H1 (cell line): ENCODE measurements around the gene AHRR. TPM values are rescaled to one million over a fixed set of nuclear protein-coding genes. Genes with fewer than 3 reads are reported as not detected.

ENCODE experiments used
- CTCF ChIA-PET: fragments of 300-600 bp; sonication (Branson Sonifier 250); formaldehyde crosslinking; loops from one replicate; lab custom pipeline; 2021; ENCODE audit not compliant: partially characterized antibody; lab: Charles Lee
- POLR2A ChIA-PET: fragments of 300-600 bp; sonication (Branson Sonifier 250); formaldehyde crosslinking; loops from one replicate; lab custom pipeline; 2021; ENCODE audit warnings: inconsistent platforms; ENCODE audit not compliant: partially characterized antibody; lab: Charles Lee
- DNase-seq, 2 experiments: peaks; one replicate each; pipeline versions ENCODE4 v3.0.0 to v3.0.0-alpha.2; 2010 to 2022; ENCODE audit warnings: low spot score in 2 of 2, low read depth in 1 of 2, mixed read lengths in 1 of 2
- FAIRE-seq: peaks from 2 replicates; lab custom pipeline; 2011; peaks lifted over from hg19 to GRCh38; lab: Jason Lieb, UNC
- H2AFZ ChIP-seq: 2 replicates; pipeline ENCODE4 v1.8.1; 2012; ENCODE audit warnings: low read length, inconsistent platforms
- H2AK5ac ChIP-seq: 2 replicates; pipeline ENCODE4 v1.6.1; 2013; ENCODE audit warnings: low read depth, low read length
- H2BK120ac ChIP-seq: replicated peaks from 2 replicates; pipeline ENCODE3; 2013; ENCODE audit warnings: low read depth, low read length, inconsistent platforms
- H2BK12ac ChIP-seq: 2 replicates; pipeline ENCODE4 v1.6.1; 2013; ENCODE audit warnings: low read depth, low read length
- H2BK15ac ChIP-seq: 2 replicates; pipeline ENCODE4 v1.6.1; 2013; ENCODE audit warnings: low read length
- H2BK20ac ChIP-seq: 2 replicates; pipeline ENCODE4 v1.6.1; 2013; ENCODE audit warnings: low read length
- H2BK5ac ChIP-seq: 2 replicates; pipeline ENCODE4 v1.6.1; 2013; ENCODE audit warnings: low read depth, low read length
- H3K14ac ChIP-seq: 2 replicates; pipeline ENCODE4 v1.6.1; 2013; ENCODE audit warnings: inconsistent platforms; ENCODE audit not compliant: insufficient read length
- H3K18ac ChIP-seq: 2 replicates; pipeline ENCODE4 v1.6.1; 2013; ENCODE audit warnings: low read length; ENCODE audit errors: extremely low read depth
- H3K23ac ChIP-seq: 2 replicates; pipeline ENCODE4 v1.6.1; 2013; ENCODE audit warnings: inconsistent platforms; ENCODE audit not compliant: insufficient read length
- H3K23me2 ChIP-seq: 2 replicates; pipeline ENCODE4 v1.6.1; 2013; ENCODE audit warnings: low read depth, low read length
- H3K27ac ChIP-seq: 2 replicates; pipeline ENCODE4 v1.6.1; 2011; ENCODE audit warnings: low read depth, low read length, inconsistent platforms
- H3K27me3 ChIP-seq, 4 experiments: replicated peaks in 1 of 4; 1 replicate in 1 of 4; 2 replicates in 3 of 4; pipeline versions ENCODE4 v1.6.1 to v1.8.1; 2011 to 2013; ENCODE audit warnings: low read length in 3 of 4, mild to moderate bottlenecking in 3 of 4, inconsistent platforms in 2 of 4, mixed read lengths in 2 of 4, moderate library complexity in 1 of 4; ENCODE audit not compliant: control insufficient read depth in 3 of 4, insufficient read depth in 3 of 4; ENCODE audit errors: extremely low read depth in 1 of 4
- H3K36me3 ChIP-seq, 4 experiments: 2 replicates each; pipeline versions ENCODE4 v1.6.1 to v1.8.1; 2011 to 2013; ENCODE audit warnings: mild to moderate bottlenecking in 4 of 4, low read length in 3 of 4, moderate library complexity in 2 of 4, control low read depth in 1 of 4, inconsistent platforms in 1 of 4; ENCODE audit not compliant: insufficient read depth in 4 of 4, control insufficient read depth in 2 of 4
- H3K4ac ChIP-seq: replicated peaks from 2 replicates; pipeline ENCODE3; 2013; ENCODE audit warnings: low read length, low read depth, mixed read lengths, inconsistent platforms; ENCODE audit not compliant: insufficient read length
- H3K4me1 ChIP-seq, 4 experiments: replicated peaks in 1 of 4; 1 replicate in 1 of 4; 2 replicates in 3 of 4; pipeline versions ENCODE4 v1.6.1 to v1.8.1; 2011 to 2013; ENCODE audit warnings: low read length in 3 of 4, inconsistent platforms in 2 of 4, mixed read lengths in 1 of 4; ENCODE audit not compliant: insufficient read depth in 4 of 4, control insufficient read depth in 3 of 4
- H3K4me2 ChIP-seq, 2 experiments: 2 replicates each; pipeline versions ENCODE4 v1.6.1 to v1.8.1; 2011 to 2013; ENCODE audit warnings: low read depth in 2 of 2, low read length in 2 of 2, control low read depth in 1 of 2, inconsistent platforms in 1 of 2, mild to moderate bottlenecking in 1 of 2; ENCODE audit not compliant: insufficient read depth in 1 of 2
- H3K4me3 ChIP-seq, 4 experiments: fragments of 200-600, 300-600 bp in 1 of 4; sonication (generic), shearing (Covaris generic), sonication (Bioruptor Twin) in 1 of 4; 2 replicates each; pipeline versions ENCODE4 v1.5.1 to v1.8.1; 2011 to 2016; ENCODE audit warnings: low read length in 4 of 4, low read depth in 3 of 4, control low read depth in 2 of 4, inconsistent platforms in 2 of 4, mild to moderate bottlenecking in 2 of 4, mixed read lengths in 1 of 4, moderate library complexity in 1 of 4; ENCODE audit not compliant: insufficient read depth in 2 of 4; ENCODE audit errors: extremely low read depth in 1 of 4
- H3K56ac ChIP-seq: replicated peaks from 2 replicates; pipeline ENCODE3; 2013; ENCODE audit warnings: low read depth, mild to moderate bottlenecking, mixed read lengths, low read length, inconsistent platforms; ENCODE audit not compliant: insufficient read length
- H3K79me1 ChIP-seq: 2 replicates; pipeline ENCODE4 v1.6.1; 2013; ENCODE audit warnings: low read depth, low read length, control low read depth
- H3K79me2 ChIP-seq, 2 experiments: 2 replicates each; pipeline versions ENCODE4 v1.6.1 to v1.8.1; 2012 to 2013; ENCODE audit warnings: low read length in 2 of 2, mild to moderate bottlenecking in 2 of 2, inconsistent platforms in 1 of 2; ENCODE audit not compliant: insufficient read depth in 2 of 2, control insufficient read depth in 1 of 2
- H3K9ac ChIP-seq, 4 experiments: replicated peaks in 1 of 4; 1 replicate in 1 of 4; 2 replicates in 3 of 4; pipeline versions ENCODE4 v1.6.1 to v1.8.1; 2011 to 2013; ENCODE audit warnings: low read depth in 3 of 4, low read length in 3 of 4, control low read depth in 2 of 4, mild to moderate bottlenecking in 2 of 4, moderate library complexity in 2 of 4, inconsistent platforms in 1 of 4; ENCODE audit errors: extremely low read depth in 1 of 4
- H3K9me3 ChIP-seq, 2 experiments: 2 replicates each; pipeline versions ENCODE4 v1.6.1 to v1.8.1; 2012 to 2013; ENCODE audit warnings: mild to moderate bottlenecking in 2 of 2, moderate library complexity in 2 of 2, control low read depth in 1 of 2, inconsistent platforms in 1 of 2, low read depth in 1 of 2, low read length in 1 of 2, mixed read lengths in 1 of 2; ENCODE audit not compliant: insufficient read depth in 2 of 2
- H4K20me1 ChIP-seq, 2 experiments: replicated peaks in 1 of 2; 2 replicates each; pipeline versions ENCODE3 to v1.8.1; 2011 to 2013; ENCODE audit warnings: inconsistent platforms in 2 of 2, low read length in 2 of 2, mild to moderate bottlenecking in 1 of 2; ENCODE audit not compliant: insufficient read depth in 2 of 2, control insufficient read depth in 1 of 2
- H4K5ac ChIP-seq: 2 replicates; pipeline ENCODE4 v1.6.1; 2013; ENCODE audit warnings: low read length, low read depth, mixed read lengths, inconsistent platforms; ENCODE audit not compliant: insufficient read length
- H4K8ac ChIP-seq: 2 replicates; pipeline ENCODE4 v1.8.0; 2013; ENCODE audit warnings: mild to moderate bottlenecking, moderate library complexity, low read length, inconsistent platforms; ENCODE audit not compliant: insufficient read depth; ENCODE audit errors: extremely low read depth
- H4K91ac ChIP-seq: replicated peaks from 2 replicates; pipeline ENCODE3; 2013; ENCODE audit warnings: low read length, mixed read lengths, inconsistent platforms; ENCODE audit not compliant: insufficient read length
- ASH2L ChIP-seq: fragments of 200-600, 300-600 bp; sonication (generic); IDR thresholded peaks from one replicate; pipeline ENCODE4 v1.7.1; 2017; ENCODE audit warnings: low read length
- CEBPB ChIP-seq: IDR thresholded peaks from 2 replicates; pipeline ENCODE4 v1.6.1; 2012; ENCODE audit warnings: low read depth, low read length
- EGR1 ChIP-seq: IDR thresholded peaks from 2 replicates; pipeline ENCODE4 v1.6.1; 2011; ENCODE audit warnings: low read depth, low read length, borderline replicate concordance
- HDAC6 ChIP-seq: IDR thresholded peaks from one replicate; pipeline ENCODE4 v1.7.1; 2012; ENCODE audit warnings: low read depth, mild to moderate bottlenecking, inconsistent platforms, low read length, moderate library complexity
- MAX ChIP-seq: IDR thresholded peaks from 2 replicates; pipeline ENCODE4 v1.6.1; 2012; ENCODE audit warnings: inconsistent platforms
- NRF1 ChIP-seq: IDR thresholded peaks from 2 replicates; pipeline ENCODE4 v1.6.1; 2011; ENCODE audit warnings: mild to moderate bottlenecking, low read depth, low read length, improper control_type of control experiment
- PHF8 ChIP-seq: fragments of 200-600 bp; sonication (generic); conservative IDR thresholded peaks from 2 replicates; pipeline ENCODE4 v1.7.1; 2012; ENCODE audit warnings: low read depth, mild to moderate bottlenecking, inconsistent platforms, low read length, moderate library complexity
- POLR2AphosphoS5 ChIP-seq: IDR thresholded peaks from 2 replicates; pipeline ENCODE4 v1.6.1; 2011; ENCODE audit warnings: low read depth, low read length
- SIX5 ChIP-seq: IDR thresholded peaks from 2 replicates; pipeline ENCODE4 v1.6.1; 2011; ENCODE audit warnings: mild to moderate bottlenecking, low read depth, low read length
- SP4 ChIP-seq: IDR thresholded peaks from 2 replicates; pipeline ENCODE4 v1.6.1; 2012; ENCODE audit warnings: low read length, inconsistent platforms
- SRF ChIP-seq: IDR thresholded peaks from 2 replicates; pipeline ENCODE4 v1.6.1; 2011; ENCODE audit warnings: mild to moderate bottlenecking, low read depth, low read length, moderate library complexity
- TAF1 ChIP-seq: IDR thresholded peaks from 2 replicates; pipeline ENCODE4 v1.6.1; 2011; ENCODE audit warnings: mild to moderate bottlenecking, low read depth, low read length
- TEAD4 ChIP-seq: IDR thresholded peaks from 2 replicates; pipeline ENCODE4 v1.6.1; 2012; ENCODE audit warnings: low read depth, low read length, inconsistent platforms, mixed read lengths
- WGBS, 2 experiments: shearing (Covaris generic) in 1 of 2; methylation state at CpG; one replicate each; pipeline versions ENCODE4 v1.1.6 to v1.1.7; 2013 to 2015; ENCODE audit warnings: low lambda C conversion rate in 2 of 2, mixed read lengths in 2 of 2, inconsistent platforms in 1 of 2, low coverage in 1 of 2, missing lambda C conversion rate in 1 of 2; ENCODE audit not compliant: insufficient replicate concordance in 2 of 2, insufficient coverage in 1 of 2, insufficient read length in 1 of 2; ENCODE audit errors: extremely low coverage in 1 of 2, missing lambda C conversion rate in 1 of 2; 5-methylcytosine and 5-hydroxymethylcytosine counted together
- polyA plus RNA-seq, 7 experiments: library from polyadenylated mRNA; depleted of rRNA in 3 of 7; stranded (reverse) in 5 of 7; unstranded in 2 of 7; fragments of >200 nt in 5 of 7; fragments of 200-250 nt in 2 of 7; gene quantifications; 1 replicate in 5 of 7; 2 replicates in 1 of 7; 4 replicates in 1 of 7; pipeline versions ENCODE4 v1.2.1 to v1.2.3, GENCODE V29; 2011 to 2013; ENCODE audit warnings: missing spikeins in 2 of 7, mixed read lengths in 2 of 7
- total RNA-seq: library from RNA; stranded (reverse); fragmentation: NEBNext Ultra II Directional; extraction: Animal tissue kit (Norgen Biotek cat#: 25700); gene quantifications from 2 replicates; pipeline ENCODE4 v1.2.1, GENCODE V29; 2021
- TF ChIP-seq, protein P1 (sequence below): IDR thresholded peaks from 2 replicates; pipeline ENCODE4 v1.6.1; 2011; ENCODE audit warnings: low read depth, mild to moderate bottlenecking, low read length; ENCODE audit not compliant: insufficient read depth

AHRR gene
- total and polyA plus RNA-seq, 2 of the 8 experiments (the other 6 are each of a cell fraction or from before 2014, with no cell fraction given): 0.41 to 0.80 TPM

- H3K9ac ChIP-seq: no peak overlapping the region
- no peak overlapping the region for H3K4me2 ChIP-seq
- no peaks in the 10 kb centered on the region for H3K79me1 ChIP-seq
- no peak overlapping the region for H2BK120ac ChIP-seq
- H2AFZ ChIP-seq: no peak overlapping the region
- WGBS, 2 experiments: 80% methylated on average over 24 of the region's 26 CpGs; no CpG with 5 or more reads in 1 of the 2 experiments
- DNase-seq (no peak), FAIRE-seq (no peak)
- no peak overlapping the region for H3K14ac ChIP-seq
- H3K18ac ChIP-seq: no peak overlapping the region
- no peak overlapping the region for H2AK5ac ChIP-seq
- H2BK20ac ChIP-seq: no peak overlapping the region
- H3K27ac ChIP-seq: no peak overlapping the region
- H3K4me1 ChIP-seq: no peaks in the 10 kb centered on the region; a peak in 1 of 7 replicates
- H2BK15ac ChIP-seq: no peak overlapping the region
- H3K36me3 ChIP-seq: no peaks in the 10 kb centered on the region
- H3K23ac ChIP-seq: no peak overlapping the region
- H3K79me2 ChIP-seq: no peaks in the 10 kb centered on the region
- no peak overlapping the region for H4K5ac ChIP-seq
- H3K4ac ChIP-seq: no peak overlapping the region
- no peak overlapping the region for H3K56ac ChIP-seq
- no peak overlapping the region for H4K91ac ChIP-seq
- no peak overlapping the region; the same call in 1 of the 2 replicates for H4K8ac ChIP-seq
- no peaks in the 10 kb centered on the region for H3K9me3 ChIP-seq
- H3K23me2 ChIP-seq: no peaks in the 10 kb centered on the region
- ChIA-PET CTCF (interaction anchor here (0.7 to 9.7 kb wide), 16 partner anchors 10 to 162 kb away, joined by 3 to 99 read pairs (median 4); no protein-coding TSS in a partner anchor), POLR2A (interaction anchor here (1.3 kb wide), 1 partner anchor 35 kb away, joined by 3 read pairs; no protein-coding TSS in a partner anchor)
- H2BK12ac ChIP-seq: no peak overlapping the region
- H3K4me3 ChIP-seq: no peak overlapping the region
- no peaks in the 10 kb centered on the region for H3K27me3 ChIP-seq
- peaks cover 0 to 2% of the 10 kb centered on the region in 2 experiments for H4K20me1 ChIP-seq
- H2BK5ac ChIP-seq: no peak overlapping the region
- TF ChIP-seq SP4 (no peak), TEAD4 (no peak), MAX (no peak), EGR1 (no peak), HDAC6 (no peak), TAF1 (no peak), PHF8 (no peak), SRF (no peak), CEBPB (no peak), NRF1 (no peak), SIX5 (no peak), POLR2AphosphoS5 (no peak), ASH2L (no peak)
- TF ChIP-seq, protein P1, sequence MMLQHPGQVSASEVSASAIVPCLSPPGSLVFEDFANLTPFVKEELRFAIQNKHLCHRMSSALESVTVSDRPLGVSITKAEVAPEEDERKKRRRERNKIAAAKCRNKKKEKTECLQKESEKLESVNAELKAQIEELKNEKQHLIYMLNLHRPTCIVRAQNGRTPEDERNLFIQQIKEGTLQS: no peak
These were observed 113.1 kb downstream of the AHRR start for GRCh38 chr5:434443-435146.
